Right lung (tissue), 5 donors: ENCODE data around the gene PDE7B. TPM values are rescaled to one million over a fixed set of nuclear protein-coding genes. Genes with fewer than 3 reads are reported as not detected.

Experiments
- DNase-seq, 2 donors: peaks; one replicate each; pipeline ENCODE4 v3.0.0-alpha.2; 2013
- polyA plus RNA-seq, 5 donors: library from polyadenylated mRNA; unstranded; fragments of 120-200 nt; gene quantifications; one replicate each; pipeline versions ENCODE4 v1.2.1 to v1.2.3, GENCODE V29; 2013; ENCODE audit warnings: inconsistent platforms in 1 of 5, low replicate concordance in 1 of 5; ENCODE audit not compliant: insufficient read length in 5 of 5, insufficient read depth in 1 of 5

Gene PDE7B
- polyA plus RNA-seq, 5 donors, result 3.0 to 4.7 (median 3.9) TPM

DNA sequence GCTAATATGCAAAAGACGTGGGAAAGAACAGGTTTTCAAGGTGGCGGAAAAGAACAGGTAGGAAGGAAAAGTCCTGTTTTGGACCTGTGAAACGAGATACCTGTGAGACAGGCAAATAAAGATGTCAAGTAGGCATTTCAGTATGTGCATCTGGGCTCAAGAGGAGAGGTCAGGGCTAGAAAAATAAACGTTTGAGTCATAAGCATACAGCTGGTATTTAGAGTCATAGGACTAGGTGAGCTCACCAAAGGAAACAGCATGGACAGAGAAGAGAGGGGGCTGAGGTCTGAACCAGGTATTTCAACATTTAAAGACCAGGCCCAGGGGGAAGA lies 383.7 kb downstream of the PDE7B start:
- no peak for DNase-seq

DNA sequence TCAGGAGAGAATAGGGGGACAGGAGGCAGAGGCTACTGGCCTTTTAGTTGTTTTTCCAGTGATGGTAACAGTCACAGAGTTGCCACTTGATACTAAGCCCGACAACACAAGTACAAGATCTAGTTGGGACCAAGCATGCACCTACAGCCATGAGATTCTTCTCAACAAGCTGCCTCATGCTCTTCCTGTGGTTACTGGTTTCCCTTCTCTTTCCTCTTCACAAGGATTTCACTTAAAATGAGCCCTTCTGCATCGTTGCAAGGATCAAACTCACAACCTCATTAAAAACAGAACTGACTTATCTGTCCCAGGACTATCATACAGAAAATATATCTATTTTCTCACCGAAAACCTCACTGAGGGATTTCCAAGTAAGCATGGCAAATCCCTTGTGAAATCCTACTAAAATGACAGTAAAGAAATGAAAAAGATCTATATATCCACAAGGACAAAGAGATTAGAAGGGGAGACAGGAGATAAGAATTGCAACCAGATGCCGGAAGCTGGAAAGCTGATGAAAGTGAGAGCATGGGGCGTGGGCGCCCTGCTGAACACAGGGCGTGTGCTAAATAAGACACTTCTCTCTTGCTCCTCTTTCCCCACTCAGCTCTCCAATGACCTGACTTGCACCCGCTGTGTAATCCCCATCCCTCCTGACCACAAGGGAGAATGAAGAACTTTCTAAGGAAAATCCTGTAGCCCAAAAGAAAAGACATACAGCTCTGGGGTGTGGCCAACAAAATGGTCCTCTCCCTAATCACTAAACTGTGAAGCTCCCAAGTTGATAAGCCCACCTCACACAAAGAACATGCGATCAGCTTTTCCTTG lies 385.2 kb downstream of the PDE7B start:
- no peak for DNase-seq

DNA sequence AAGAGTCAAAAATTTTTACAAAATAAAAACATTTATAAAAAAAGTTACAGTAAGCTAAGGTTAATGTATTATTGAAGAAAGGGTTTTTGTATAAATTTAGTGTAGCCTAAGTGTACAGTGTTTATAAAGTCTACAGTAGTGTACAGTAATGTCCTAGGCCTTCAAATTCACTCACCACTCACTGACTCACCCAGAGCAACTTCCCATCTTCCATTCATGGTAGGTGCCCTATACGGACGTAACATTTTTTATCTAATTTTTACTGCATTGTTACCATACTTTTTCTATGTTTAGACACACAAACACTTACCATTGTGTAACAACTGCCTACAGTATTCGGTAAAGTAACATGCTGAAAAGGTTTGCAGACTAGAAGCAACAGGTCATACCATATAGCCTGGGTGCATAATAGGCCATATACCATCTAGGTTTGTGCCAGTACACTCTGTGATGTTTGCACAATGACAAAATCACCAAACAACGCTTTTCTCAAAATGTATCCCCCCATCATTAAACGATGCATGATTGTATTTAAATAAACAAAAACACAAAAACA lies 392.6 kb downstream of the PDE7B start:
- DNase-seq, result no peak
